Right renal pelvis (tissue), 4 donors: ENCODE results near the gene DGKK. TPM values are rescaled to one million over a fixed set of nuclear protein-coding genes. Genes with fewer than 3 reads are reported as not detected.
A peak's percentile ranks its signal among the peaks of the same experiment; 100 is the strongest.

ENCODE experiments used
- DNase-seq, 4 donors: peaks; one replicate each; pipeline ENCODE4 v3.0.0-alpha.2; 2013; ENCODE audit warnings: low read depth in 4 of 4, low spot score in 3 of 4, missing footprints in 1 of 4
- polyA plus RNA-seq, 4 donors: library from polyadenylated mRNA; unstranded; fragments of 120-200 nt; gene quantifications; one replicate each; pipeline ENCODE4 v1.2.1, GENCODE V29; 2013; ENCODE audit not compliant: insufficient read length in 4 of 4

The DGKK gene
- polyA plus RNA-seq: 10 to 100 TPM in 3 of 4 donors, 1 to 10 TPM in 1; 9.8 to 11.6 (median 10.4) TPM

- DNase-seq: peak in 3 of 4 donors; percentile 39 to 57 (median 51)
Measured at GRCh38 chrX:50470103-50471031, at the start of gene DGKK. TSS of gene DGKK (minus strand) at chrX:50470825. CDS start at chrX:50470678, 147 bp downstream.

- DNase-seq: no peak
Measured at GRCh38 chrX:50514811-50515210, 44.2 kb upstream of the DGKK start.

GRCh38 chrX:50497114-50497513, 26.5 kb upstream of the DGKK start:
- no peak for DNase-seq

GRCh38 chrX:50495616-50496015, 25.0 kb upstream of the DGKK start:
- DNase-seq: no peak

GRCh38 chrX:50492720-50493119, 22.1 kb upstream of the DGKK start:
- no peak for DNase-seq

- DNase-seq: no peak
Measured at GRCh38 chrX:50484662-50485061, 14.0 kb upstream of the DGKK start.

GRCh38 chrX:50483283-50483682, 12.7 kb upstream of the DGKK start:
- no peak for DNase-seq

- no peak for DNase-seq
Measured at GRCh38 chrX:50475208-50475607, 4.6 kb upstream of the DGKK start.

- DNase-seq: no peak
Measured at GRCh38 chrX:50471390-50471789, 765 bp upstream of the DGKK start.

- DNase-seq: no peak
Measured at GRCh38 chrX:50469206-50469605, 1.4 kb downstream of the DGKK start.

- no peak for DNase-seq
Measured at GRCh38 chrX:50459615-50460014, 11.0 kb downstream of the DGKK start.

- DNase-seq: no peak
Measured at GRCh38 chrX:50458483-50458882, 12.1 kb downstream of the DGKK start.

- no peak for DNase-seq
Measured at GRCh38 chrX:50456712-50457484, 13.7 kb downstream of the DGKK start.

GRCh38 chrX:50452782-50453181, 17.8 kb downstream of the DGKK start:
- DNase-seq: no peak

- no peak for DNase-seq
Measured at GRCh38 chrX:50450324-50450723, 20.3 kb downstream of the DGKK start.

GRCh38 chrX:50448565-50448964, 22.1 kb downstream of the DGKK start:
- no peak for DNase-seq

GRCh38 chrX:50447535-50447934, 23.1 kb downstream of the DGKK start:
- DNase-seq: no peak

- DNase-seq: no peak
Measured at GRCh38 chrX:50442426-50443116, 28.1 kb downstream of the DGKK start.

- no peak for DNase-seq
Measured at GRCh38 chrX:50436797-50437196, 33.8 kb downstream of the DGKK start.

GRCh38 chrX:50432829-50433289, 37.8 kb downstream of the DGKK start:
- peak in 2 of 4 donors; percentile 14 to 28 for DNase-seq

- DNase-seq: no peak
Measured at GRCh38 chrX:50431623-50432022, 39.0 kb downstream of the DGKK start.
